BLaER1 (cell line): Measurements from ENCODE around the gene HEPH.
"Not testable (repeated sequence)": the region's sequence is repeated elsewhere in the genome, so short reads cannot be mapped to it uniquely, and the experiment has no call there.

ENCODE experiments used
- H3K27ac ChIP-seq: shearing (Covaris generic); formaldehyde crosslinking; 2 replicates; pipeline ENCODE4 v1.8.1; 2022
- H3K27me3 ChIP-seq: shearing (Covaris generic); formaldehyde crosslinking; 2 replicates; pipeline ENCODE4 v1.8.1; 2022
- H3K36me3 ChIP-seq: shearing (Covaris generic); formaldehyde crosslinking; 2 replicates; pipeline ENCODE4 v1.8.1; 2022
- H3K4me1 ChIP-seq: shearing (Covaris generic); formaldehyde crosslinking; 2 replicates; pipeline ENCODE4 v1.8.1; 2022
- H3K4me2 ChIP-seq: shearing (Covaris generic); formaldehyde crosslinking; 2 replicates; pipeline ENCODE4 v1.8.1; 2022
- H3K4me3 ChIP-seq: shearing (Covaris generic); formaldehyde crosslinking; 2 replicates; pipeline ENCODE4 v1.8.1; 2022
- H3K9ac ChIP-seq: shearing (Covaris generic); formaldehyde crosslinking; 2 replicates; pipeline ENCODE4 v1.8.1; 2022
- H3K9me3 ChIP-seq: shearing (Covaris generic); formaldehyde crosslinking; 2 replicates; pipeline ENCODE4 v1.8.1; 2022
- H4K20me1 ChIP-seq: shearing (Covaris generic); formaldehyde crosslinking; 2 replicates; pipeline ENCODE4 v1.8.1; 2022
- Cebpa-rat ChIP-seq: shearing (Covaris generic); IDR thresholded peaks from 2 replicates; pipeline ENCODE4 v1.8.1; 2022

The HEPH gene

GRCh38 chrX:66200855-66201795, 37.1 kb downstream of the HEPH start:
- Histone ChIP-seq H4K20me1 (no peaks in the 10 kb centered on the region), H3K4me2 (no peak overlapping the region), H3K27me3 (peaks cover 28% of the 10 kb centered on the region), H3K4me1 (no peaks in the 10 kb centered on the region), H3K9ac (no peak overlapping the region), H3K36me3 (no peaks in the 10 kb centered on the region), H3K9me3 (no peaks in the 10 kb centered on the region), H3K4me3 (no peak overlapping the region), H3K27ac (no peak overlapping the region)
- no peak for TF ChIP-seq Cebpa-rat

DNA sequence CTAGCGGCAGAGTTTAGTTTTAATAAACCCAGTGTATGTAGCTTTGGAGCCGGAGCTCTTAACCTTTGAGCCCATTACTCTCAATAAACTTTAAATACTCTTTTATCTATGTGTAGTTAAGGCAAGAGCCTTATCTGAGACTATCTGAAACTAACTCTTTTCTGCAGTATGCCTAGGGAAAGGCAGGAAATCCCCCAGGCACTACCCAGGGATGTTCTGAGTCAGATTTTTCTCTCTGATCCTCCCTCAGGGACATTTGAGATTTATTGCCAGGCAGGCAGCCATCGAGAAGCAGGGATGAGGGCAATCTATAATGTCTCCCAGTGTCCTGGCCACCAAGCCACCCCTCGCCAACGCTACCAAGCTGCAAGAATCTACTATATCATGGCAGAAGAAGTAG, 39.1 kb downstream of the HEPH start:
- no peaks in the 10 kb centered on the region for H3K4me1 ChIP-seq
- no peak for TF ChIP-seq Cebpa-rat
- no peak overlapping the region for H3K27ac ChIP-seq
- no peaks in the 10 kb centered on the region for H3K9me3 ChIP-seq
- H4K20me1 ChIP-seq: no peaks in the 10 kb centered on the region
- H3K4me2 ChIP-seq: no peak overlapping the region
- H3K4me3 ChIP-seq: no peak overlapping the region
- H3K27me3 ChIP-seq: peaks cover 23% of the 10 kb centered on the region
- H3K36me3 ChIP-seq: no peaks in the 10 kb centered on the region
- H3K9ac ChIP-seq: no peak overlapping the region

DNA sequence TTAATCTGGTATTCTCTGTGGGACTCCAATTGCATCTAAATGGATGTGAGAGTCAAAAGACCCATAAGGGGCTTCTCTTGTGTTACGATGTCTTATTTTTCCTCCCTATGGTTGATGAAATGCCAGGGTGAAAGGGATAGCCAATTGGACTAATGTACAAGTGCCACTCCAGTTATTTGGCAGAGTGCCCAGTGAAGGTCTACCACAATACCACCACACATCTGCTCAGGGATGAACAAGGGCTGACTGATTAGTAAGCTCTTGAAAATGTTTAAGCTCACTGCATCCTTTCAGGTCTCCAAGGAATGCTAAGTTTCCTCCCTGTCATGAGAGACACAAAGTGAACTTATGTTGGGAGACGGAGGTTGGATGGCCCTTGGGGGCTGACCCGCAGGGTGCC, 57.8 kb downstream of the HEPH start:
- Histone ChIP-seq H4K20me1 (no peaks in the 10 kb centered on the region), H3K36me3 (no peaks in the 10 kb centered on the region), H3K4me3 (no peak overlapping the region), H3K27ac (no peak overlapping the region), H3K9ac (no peak overlapping the region), H3K4me1 (no peaks in the 10 kb centered on the region), H3K4me2 (no peak overlapping the region), H3K27me3 (peaks cover 37% of the 10 kb centered on the region; the same call in 1 of the 2 replicates), H3K9me3 (no peaks in the 10 kb centered on the region; the same call in 1 of the 2 replicates)
- no peak for TF ChIP-seq Cebpa-rat

DNA sequence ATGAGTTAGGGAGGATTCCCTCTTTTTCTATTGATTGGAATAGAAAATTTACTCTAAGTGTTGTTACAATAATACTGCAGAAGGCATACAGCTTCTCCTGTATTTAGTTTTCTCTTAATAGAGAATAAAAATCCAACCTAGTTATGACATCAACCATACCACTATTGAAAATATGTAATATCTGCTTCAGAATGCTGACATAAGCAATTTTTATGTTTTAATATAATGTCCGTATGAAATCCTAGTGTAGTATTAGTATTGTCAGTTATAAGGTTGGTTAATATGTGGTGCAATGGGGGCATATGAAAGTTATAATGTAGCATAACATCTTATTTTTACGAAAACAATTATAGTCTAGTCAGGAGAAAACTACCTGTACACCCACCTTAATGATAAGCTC, 68.2 kb downstream of the HEPH start:
- H3K36me3 ChIP-seq: no peaks in the 10 kb centered on the region

DNA sequence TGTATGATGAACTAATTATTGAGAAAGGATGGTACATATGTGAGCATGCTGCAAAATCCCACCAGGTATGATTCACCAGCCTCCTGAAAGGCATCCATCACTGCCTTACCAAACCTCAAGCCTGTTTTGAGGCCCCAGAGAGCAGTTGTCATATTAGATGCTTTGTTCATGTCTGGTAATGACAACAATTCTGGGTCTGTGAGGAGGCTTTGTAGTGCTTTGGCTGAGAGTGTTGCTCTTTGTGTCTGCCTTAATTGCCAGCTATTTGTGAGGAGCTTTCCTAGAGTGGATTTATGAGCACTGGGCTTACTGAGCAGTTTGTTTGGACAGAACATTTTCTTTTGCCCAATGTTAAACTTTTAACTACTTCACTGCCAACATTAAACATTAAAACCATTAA, 69.2 kb downstream of the HEPH start:
- H3K4me2 ChIP-seq: no peak overlapping the region
- no peak overlapping the region for H3K9ac ChIP-seq
- H3K4me1 ChIP-seq: peaks cover 9% of the 10 kb centered on the region; the same call in 1 of the 2 replicates
- H3K27ac ChIP-seq: no peak overlapping the region
- H3K4me3 ChIP-seq: no peak overlapping the region
- H3K9me3 ChIP-seq: peaks cover 14% of the 10 kb centered on the region
- H3K36me3 ChIP-seq: no peaks in the 10 kb centered on the region
- 0 out of 2 replicates have a peak, but pooled peaks cover 5% of the 10 kb centered on the region for H3K27me3 ChIP-seq
- no peak for TF ChIP-seq Cebpa-rat
- H4K20me1 ChIP-seq: no peaks in the 10 kb centered on the region

More for the DNA sequence above, 68.2 kb downstream of the HEPH start:
- TF ChIP-seq Cebpa-rat: no peak
- H4K20me1 ChIP-seq: no peaks in the 10 kb centered on the region
- H3K4me3 ChIP-seq: no peak overlapping the region
- 0 out of 2 replicates have a peak, but pooled peaks cover 5% of the 10 kb centered on the region for H3K27me3 ChIP-seq
- peaks cover 20% of the 10 kb centered on the region for H3K9me3 ChIP-seq
- no peak overlapping the region for H3K27ac ChIP-seq
- H3K9ac ChIP-seq: no peak overlapping the region
- H3K4me2 ChIP-seq: no peak overlapping the region
- peaks cover 9% of the 10 kb centered on the region; the same call in 1 of the 2 replicates for H3K4me1 ChIP-seq

- not testable (repeated sequence) for H3K27ac ChIP-seq, H3K4me3 ChIP-seq, H3K4me2 ChIP-seq, H3K36me3 ChIP-seq, H3K4me1 ChIP-seq, H4K20me1 ChIP-seq, H3K27me3 ChIP-seq, H3K9ac ChIP-seq
- peaks cover 20% of the 10 kb centered on the region for H3K9me3 ChIP-seq
These were observed 69.9 kb downstream of the HEPH start for GRCh38 chrX:66233904-66234303.

DNA sequence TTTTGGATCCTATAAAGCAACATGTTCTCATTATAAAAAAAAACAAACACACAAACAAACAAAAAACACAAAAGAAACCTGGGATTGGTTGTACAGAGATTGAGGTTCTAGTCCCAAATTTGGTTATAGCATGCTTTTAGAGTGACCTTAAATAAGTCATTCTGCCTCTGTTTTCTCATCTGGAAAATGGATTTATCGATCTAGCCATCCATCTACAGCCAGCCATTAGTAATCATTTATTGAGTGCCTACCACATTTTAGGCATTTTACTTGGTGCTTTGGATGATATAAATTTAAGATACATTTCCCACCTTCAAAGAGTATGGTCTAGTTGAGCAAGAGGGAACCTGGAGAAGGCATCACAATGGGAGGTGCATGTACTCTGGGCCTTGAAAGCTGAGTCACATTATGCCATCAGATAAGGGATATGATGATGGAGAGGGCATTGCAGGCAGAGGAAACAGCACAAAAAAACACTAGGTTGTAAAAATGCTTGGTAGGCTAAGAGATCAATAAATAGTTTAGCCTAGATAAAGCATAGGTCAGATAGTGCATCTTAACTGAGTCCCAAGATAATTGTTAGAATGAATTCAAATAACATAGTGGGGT, 91.4 kb downstream of the HEPH start:
- H3K36me3 ChIP-seq: no peaks in the 10 kb centered on the region
- H3K4me1 ChIP-seq: no peaks in the 10 kb centered on the region
- H3K4me3 ChIP-seq: no peak overlapping the region
- H3K4me2 ChIP-seq: no peak overlapping the region
- no peak for TF ChIP-seq Cebpa-rat
- no peaks in the 10 kb centered on the region for H4K20me1 ChIP-seq
- H3K9me3 ChIP-seq: no peaks in the 10 kb centered on the region
- peaks cover 79% of the 10 kb centered on the region for H3K27me3 ChIP-seq
- no peak overlapping the region for H3K27ac ChIP-seq
- no peak overlapping the region for H3K9ac ChIP-seq

DNA sequence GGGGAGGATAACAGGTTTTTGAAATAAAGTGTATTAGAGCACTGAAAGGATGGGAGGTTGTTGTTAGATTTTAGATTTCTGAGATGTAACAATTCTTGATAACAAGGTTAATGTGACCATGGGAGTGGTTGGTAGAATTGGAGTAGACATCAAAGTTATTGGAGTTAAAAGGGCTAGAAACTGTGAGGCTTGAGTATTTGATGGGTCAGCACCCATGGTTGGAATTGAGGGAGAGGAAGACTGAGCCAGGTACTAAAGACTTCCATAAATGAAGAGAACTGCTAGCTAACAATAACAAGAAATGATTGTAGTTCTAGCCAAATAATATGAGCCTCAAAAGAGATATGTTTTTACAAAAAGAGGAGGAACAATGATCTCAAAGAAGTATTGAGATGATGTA, 98.8 kb downstream of the HEPH start:
- H3K27ac ChIP-seq: no peak overlapping the region

More for the DNA sequence above, 98.8 kb downstream of the HEPH start:
- peaks cover 46% of the 10 kb centered on the region; the same call in 1 of the 2 replicates for H3K27me3 ChIP-seq
- H3K4me1 ChIP-seq: no peaks in the 10 kb centered on the region
- H3K9ac ChIP-seq: no peak overlapping the region
- no peak overlapping the region for H3K4me2 ChIP-seq
- H3K9me3 ChIP-seq: no peaks in the 10 kb centered on the region
- no peaks in the 10 kb centered on the region for H4K20me1 ChIP-seq
- H3K36me3 ChIP-seq: no peaks in the 10 kb centered on the region
- H3K4me3 ChIP-seq: no peak overlapping the region
- no peak for TF ChIP-seq Cebpa-rat
